IMR-90 (cell line): ENCODE data around the gene PRCP. TPM values are rescaled to one million over a fixed set of nuclear protein-coding genes. Genes with fewer than 3 reads are reported as not detected.

Source experiments
- ATAC-seq: fragments of 200-7000 bp; cut with Tn5 transposase; 2 replicates; pipeline ENCODE4 v1.9.1; 2020; ENCODE audit warnings: low read depth, mild to moderate bottlenecking, moderate library complexity
- BruUV-seq: library from RNA; stranded (reverse); fragments of 400-500 nt; replicated peaks from 2 replicates; lab custom pipeline; 2021; lab: Mats Ljungman, UMichigan
- CTCF ChIA-PET: fragments of 300-600 bp; formaldehyde crosslinking; extraction: SDS; loops from one replicate; lab custom pipeline; 2021; ENCODE audit warnings: antibody characterized with exemption; lab: Yijun Ruan, JAX
- POLR2A ChIA-PET: fragments of 300-600 bp; sonication (Branson Sonifier 250); formaldehyde crosslinking; loops from one replicate; lab custom pipeline; 2022; ENCODE audit warnings: antibody characterized with exemption; ENCODE audit not compliant: unreplicated experiment; lab: Charles Lee
- DNase-seq: peaks from one replicate; pipeline ENCODE4 v3.0.0; 2013
- H2AFZ ChIP-seq: replicated peaks from 2 replicates; pipeline ENCODE3; 2013; ENCODE audit warnings: low read length, mild to moderate bottlenecking; ENCODE audit not compliant: poor library complexity
- H2AK5ac ChIP-seq: 2 replicates; pipeline ENCODE4 v1.6.1; 2013; ENCODE audit warnings: low read depth, low read length, inconsistent platforms
- H2AK9ac ChIP-seq: replicated peaks from 2 replicates; pipeline ENCODE3; 2013; ENCODE audit warnings: mild to moderate bottlenecking, low read depth, low read length, moderate library complexity; ENCODE audit not compliant: poor library complexity
- H2BK120ac ChIP-seq: 2 replicates; pipeline ENCODE4 v1.6.1; 2013; ENCODE audit warnings: low read depth, low read length, inconsistent platforms
- H2BK15ac ChIP-seq: 3 replicates; pipeline ENCODE4 v1.6.1; 2013; ENCODE audit warnings: low read depth, low read length, inconsistent platforms
- H2BK20ac ChIP-seq: 2 replicates; pipeline ENCODE4 v1.6.1; 2013; ENCODE audit warnings: low read depth, mild to moderate bottlenecking, inconsistent platforms, low read length, moderate library complexity
- H2BK5ac ChIP-seq: 2 replicates; pipeline ENCODE4 v1.6.1; 2013; ENCODE audit warnings: mild to moderate bottlenecking, low read depth, low read length, inconsistent platforms; ENCODE audit not compliant: poor library complexity, severe bottlenecking
- H3K14ac ChIP-seq: replicated peaks from 2 replicates; pipeline ENCODE4 v1.6.1; 2013; ENCODE audit warnings: low read depth, low read length, inconsistent platforms
- H3K18ac ChIP-seq: 2 replicates; pipeline ENCODE4 v1.6.1; 2013; ENCODE audit warnings: low read depth, low read length, control low read depth
- H3K23ac ChIP-seq: 2 replicates; pipeline ENCODE4 v1.6.1; 2013; ENCODE audit warnings: low read depth, low read length, inconsistent platforms
- H3K27ac ChIP-seq: 2 replicates; pipeline ENCODE4 v1.5.1; 2013; ENCODE audit warnings: mild to moderate bottlenecking, control low read depth, low read length; ENCODE audit not compliant: insufficient read depth
- H3K27me3 ChIP-seq: 2 replicates; pipeline ENCODE4 v1.6.1; 2013; ENCODE audit warnings: low read length; ENCODE audit not compliant: control insufficient read depth, insufficient read depth
- H3K36me3 ChIP-seq: 2 replicates; pipeline ENCODE4 v1.6.1; 2013; ENCODE audit warnings: low read length, mixed read lengths; ENCODE audit not compliant: control insufficient read depth, insufficient read depth
- H3K4ac ChIP-seq: 2 replicates; pipeline ENCODE4 v1.6.1; 2013; ENCODE audit warnings: low read depth, low read length, inconsistent platforms
- H3K4me1 ChIP-seq: 2 replicates; pipeline ENCODE4 v1.6.1; 2013; ENCODE audit warnings: low read length, mixed read lengths; ENCODE audit not compliant: control insufficient read depth, insufficient read depth
- H3K4me2 ChIP-seq: 2 replicates; pipeline ENCODE4 v1.6.1; 2013; ENCODE audit warnings: low read depth, mild to moderate bottlenecking, control low read depth, low read length, moderate library complexity
- H3K4me3 ChIP-seq: 2 replicates; pipeline ENCODE4 v1.5.1; 2013; ENCODE audit warnings: low read depth, mild to moderate bottlenecking, control low read depth, low read length, moderate library complexity; ENCODE audit not compliant: insufficient read depth
- H3K56ac ChIP-seq: 2 replicates; pipeline ENCODE4 v1.6.1; 2013; ENCODE audit warnings: low read length, inconsistent platforms; ENCODE audit not compliant: insufficient read depth; ENCODE audit errors: extremely low read depth
- H3K79me1 ChIP-seq, 2 experiments: 2 replicates each; pipeline ENCODE4 v1.6.1; 2013; ENCODE audit warnings: low read length in 2 of 2, inconsistent platforms in 1 of 2, low read depth in 1 of 2
- H3K9ac ChIP-seq: 2 replicates; pipeline ENCODE4 v1.6.1; 2013; ENCODE audit warnings: low read depth, low read length, control low read depth
- H3K9me1 ChIP-seq: 2 replicates; pipeline ENCODE4 v1.6.1; 2013; ENCODE audit warnings: low read length, inconsistent platforms; ENCODE audit not compliant: insufficient read depth
- H3K9me3 ChIP-seq: 2 replicates; pipeline ENCODE4 v1.6.1; 2013; ENCODE audit warnings: low read length; ENCODE audit not compliant: control insufficient read depth, insufficient read depth
- H4K20me1 ChIP-seq: 2 replicates; pipeline ENCODE4 v1.6.1; 2013; ENCODE audit warnings: low read length, inconsistent platforms; ENCODE audit not compliant: insufficient read depth
- H4K5ac ChIP-seq: 2 replicates; pipeline ENCODE4 v1.6.1; 2013; ENCODE audit warnings: mild to moderate bottlenecking, low read depth, low read length, control low read depth
- H4K8ac ChIP-seq, 2 experiments: 2 replicates each; pipeline ENCODE4 v1.6.1; 2013; ENCODE audit warnings: low read depth in 2 of 2, low read length in 2 of 2, control low read depth in 1 of 2, inconsistent platforms in 1 of 2
- H4K91ac ChIP-seq: 2 replicates; pipeline ENCODE4 v1.6.1; 2013; ENCODE audit warnings: low read depth, low read length, inconsistent platforms; ENCODE audit not compliant: insufficient read depth
- BHLHE40 ChIP-seq: fragments of 150-350 bp; IDR thresholded peaks from 2 replicates; pipeline ENCODE4 v1.6.1; 2016; ENCODE audit warnings: mild to moderate bottlenecking, low read depth, low read length
- CEBPB ChIP-seq: IDR thresholded peaks from 2 replicates; pipeline ENCODE4 v1.6.1; 2012; ENCODE audit warnings: low read depth, low read length, improper control_type of control experiment
- CHD1 ChIP-seq: IDR thresholded peaks from 2 replicates; pipeline ENCODE4 v1.6.1; 2012; ENCODE audit warnings: low read depth, low read length, improper control_type of control experiment
- FOS ChIP-seq: fragments of 150-350 bp; IDR thresholded peaks from 2 replicates; pipeline ENCODE4 v1.6.1; 2016; ENCODE audit warnings: low read depth, low read length
- MAFK ChIP-seq: IDR thresholded peaks from 2 replicates; pipeline ENCODE4 v1.6.1; 2012; ENCODE audit warnings: low read depth, low read length, improper control_type of control experiment
- MAZ ChIP-seq: IDR thresholded peaks from 2 replicates; pipeline ENCODE4 v1.6.1; 2012; ENCODE audit warnings: low read depth, mild to moderate bottlenecking, low read length, improper control_type of control experiment, moderate library complexity, borderline replicate concordance
- MXI1 ChIP-seq: IDR thresholded peaks from 2 replicates; pipeline ENCODE4 v1.6.1; 2012; ENCODE audit warnings: low read depth, mild to moderate bottlenecking, low read length, moderate library complexity, borderline replicate concordance
- NFE2L2 ChIP-seq: fragments of 150-350 bp; IDR thresholded peaks from 2 replicates; pipeline ENCODE4 v1.6.1; 2016; ENCODE audit warnings: low read depth, mild to moderate bottlenecking, low read length
- POLR2A ChIP-seq: IDR thresholded peaks from 2 replicates; pipeline ENCODE4 v1.6.1; 2012; ENCODE audit warnings: mild to moderate bottlenecking, low read depth, low read length
- RAD21 ChIP-seq: IDR thresholded peaks from 2 replicates; pipeline ENCODE4 v1.6.1; 2012; ENCODE audit warnings: low read length, improper control_type of control experiment
- RCOR1 ChIP-seq: IDR thresholded peaks from 2 replicates; pipeline ENCODE4 v1.6.1; 2012; ENCODE audit warnings: mild to moderate bottlenecking, low read length, improper control_type of control experiment; ENCODE audit not compliant: insufficient replicate concordance
- RFX5 ChIP-seq: IDR thresholded peaks from 2 replicates; pipeline ENCODE4 v1.8.0; 2012; ENCODE audit warnings: low read depth, mild to moderate bottlenecking, low read length, moderate library complexity
- SMC3 ChIP-seq: fragments of 150-350 bp; IDR thresholded peaks from 2 replicates; pipeline ENCODE4 v1.6.1; 2016; ENCODE audit warnings: low read depth, mild to moderate bottlenecking, antibody characterized with exemption, low read length, moderate library complexity
- WGBS, 2 experiments: methylation state at CpG; one replicate each; pipeline versions ENCODE4 v1.1.5 to v1.1.7; 2013; ENCODE audit warnings: missing lambda C conversion rate in 2 of 2; ENCODE audit not compliant: insufficient read length in 1 of 2; ENCODE audit errors: extremely low coverage in 2 of 2; 5-methylcytosine and 5-hydroxymethylcytosine counted together
- dilution Hi-C: fragments of 300-500 bp; cut with HindIII; formaldehyde crosslinking; loops from one replicate; pipeline ENCODE4 v1.14.3; 2018; ENCODE audit warnings: low sequenced_read_pairs; ENCODE audit not compliant: unreplicated experiment
- in situ Hi-C: fragments of 300-500 bp; cut with MboI; formaldehyde crosslinking; loops from 3 replicates; pipeline ENCODE4 v1.14.3; 2019; ENCODE audit warnings: low sequenced_read_pairs, inconsistent platforms, mixed read lengths
- intact Hi-C: fragments of 100-400 bp; cut with micrococcal nuclease; formaldehyde crosslinking; loops from 2 replicates; pipeline ENCODE4 v1.10.0; 2022
- polyA plus RNA-seq, 3 experiments: library from polyadenylated mRNA; depleted of rRNA; stranded (reverse); fragments of >200 nt; gene quantifications; 2 replicates each; pipeline ENCODE4 v1.2.3, GENCODE V29; 2012; ENCODE audit warnings: low replicate concordance in 1 of 3
- total RNA-seq: library from RNA; depleted of rRNA; stranded (reverse); fragments of >200 nt; gene quantifications from 2 replicates; pipeline ENCODE4 v1.2.3, GENCODE V29; 2012
- TF ChIP-seq, protein P1 (sequence below): fragments of 150-350 bp; IDR thresholded peaks from 2 replicates; pipeline ENCODE4 v1.6.1; 2016; ENCODE audit warnings: low read depth, mild to moderate bottlenecking, low read length, moderate library complexity, borderline replicate concordance
- TF ChIP-seq, protein P2 (sequence below): conservative IDR thresholded peaks from 2 replicates; pipeline ENCODE4 v1.5.1; 2012; ENCODE audit warnings: mild to moderate bottlenecking, low read depth, low read length, improper control_type of control experiment
- TF ChIP-seq, protein P3 (sequence below): fragments of 150-350 bp; IDR thresholded peaks from 2 replicates; pipeline ENCODE4 v1.6.1; 2017; ENCODE audit warnings: mild to moderate bottlenecking, antibody characterized with exemption, low read length, low read depth

PRCP gene
- total and polyA plus RNA-seq, 2 of the 4 experiments (the other 2 are of a cell fraction): 31.7 to 64.9 TPM

DNA sequence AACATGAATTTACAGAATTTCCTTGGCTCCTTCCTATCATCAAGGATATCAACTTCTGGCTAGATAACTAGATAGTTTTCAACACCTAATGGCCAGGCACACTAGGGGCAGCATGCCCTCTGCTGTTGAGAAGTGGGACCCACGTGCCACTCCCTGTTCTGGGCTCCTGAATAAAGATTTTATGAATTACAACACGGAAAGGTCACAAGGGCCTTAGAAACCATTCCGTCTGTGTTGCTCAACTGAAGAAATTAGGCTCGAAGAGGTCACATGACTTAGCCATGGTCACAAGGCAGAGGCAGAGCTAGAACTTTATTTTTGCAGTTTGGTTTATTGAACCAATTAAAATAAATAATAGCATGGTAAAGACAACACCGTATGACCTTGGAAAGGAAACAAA lies 36.0 kb downstream of the PRCP start:
- no peak for TF ChIP-seq RCOR1
- TF ChIP-seq MAFK: no peak
- no peak for TF ChIP-seq RFX5
- TF ChIP-seq SMC3: peak; percentile 67
- TF ChIP-seq, protein P1, sequence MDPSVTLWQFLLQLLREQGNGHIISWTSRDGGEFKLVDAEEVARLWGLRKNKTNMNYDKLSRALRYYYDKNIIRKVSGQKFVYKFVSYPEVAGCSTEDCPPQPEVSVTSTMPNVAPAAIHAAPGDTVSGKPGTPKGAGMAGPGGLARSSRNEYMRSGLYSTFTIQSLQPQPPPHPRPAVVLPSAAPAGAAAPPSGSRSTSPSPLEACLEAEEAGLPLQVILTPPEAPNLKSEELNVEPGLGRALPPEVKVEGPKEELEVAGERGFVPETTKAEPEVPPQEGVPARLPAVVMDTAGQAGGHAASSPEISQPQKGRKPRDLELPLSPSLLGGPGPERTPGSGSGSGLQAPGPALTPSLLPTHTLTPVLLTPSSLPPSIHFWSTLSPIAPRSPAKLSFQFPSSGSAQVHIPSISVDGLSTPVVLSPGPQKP: no peak
- TF ChIP-seq, protein P2, sequence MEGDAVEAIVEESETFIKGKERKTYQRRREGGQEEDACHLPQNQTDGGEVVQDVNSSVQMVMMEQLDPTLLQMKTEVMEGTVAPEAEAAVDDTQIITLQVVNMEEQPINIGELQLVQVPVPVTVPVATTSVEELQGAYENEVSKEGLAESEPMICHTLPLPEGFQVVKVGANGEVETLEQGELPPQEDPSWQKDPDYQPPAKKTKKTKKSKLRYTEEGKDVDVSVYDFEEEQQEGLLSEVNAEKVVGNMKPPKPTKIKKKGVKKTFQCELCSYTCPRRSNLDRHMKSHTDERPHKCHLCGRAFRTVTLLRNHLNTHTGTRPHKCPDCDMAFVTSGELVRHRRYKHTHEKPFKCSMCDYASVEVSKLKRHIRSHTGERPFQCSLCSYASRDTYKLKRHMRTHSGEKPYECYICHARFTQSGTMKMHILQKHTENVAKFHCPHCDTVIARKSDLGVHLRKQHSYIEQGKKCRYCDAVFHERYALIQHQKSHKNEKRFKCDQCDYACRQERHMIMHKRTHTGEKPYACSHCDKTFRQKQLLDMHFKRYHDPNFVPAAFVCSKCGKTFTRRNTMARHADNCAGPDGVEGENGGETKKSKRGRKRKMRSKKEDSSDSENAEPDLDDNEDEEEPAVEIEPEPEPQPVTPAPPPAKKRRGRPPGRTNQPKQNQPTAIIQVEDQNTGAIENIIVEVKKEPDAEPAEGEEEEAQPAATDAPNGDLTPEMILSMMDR: peak; percentile 62
- TF ChIP-seq CEBPB: peak; percentile 32; the same call in 1 of the 2 replicates
- TF ChIP-seq MXI1: no peak
- TF ChIP-seq RAD21: peak; percentile 60
- no peak for TF ChIP-seq BHLHE40
- TF ChIP-seq, protein P3, sequence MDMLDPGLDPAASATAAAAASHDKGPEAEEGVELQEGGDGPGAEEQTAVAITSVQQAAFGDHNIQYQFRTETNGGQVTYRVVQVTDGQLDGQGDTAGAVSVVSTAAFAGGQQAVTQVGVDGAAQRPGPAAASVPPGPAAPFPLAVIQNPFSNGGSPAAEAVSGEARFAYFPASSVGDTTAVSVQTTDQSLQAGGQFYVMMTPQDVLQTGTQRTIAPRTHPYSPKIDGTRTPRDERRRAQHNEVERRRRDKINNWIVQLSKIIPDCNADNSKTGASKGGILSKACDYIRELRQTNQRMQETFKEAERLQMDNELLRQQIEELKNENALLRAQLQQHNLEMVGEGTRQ: peak; percentile 82
- TF ChIP-seq CHD1: no peak
- no peak for TF ChIP-seq MAZ
- no peak for TF ChIP-seq FOS
- TF ChIP-seq POLR2A: no peak
- TF ChIP-seq NFE2L2: no peak
- no peak overlapping the region for H3K9ac ChIP-seq
- H3K9me1 ChIP-seq: peaks cover 5% of the 10 kb centered on the region; the same call in 1 of the 2 replicates
- no peaks in the 10 kb centered on the region for H4K20me1 ChIP-seq
- H2AFZ ChIP-seq: peak overlapping the region; percentile 4
- H3K27ac ChIP-seq: no peak overlapping the region
- peak; percentile 76 for ATAC-seq
- intact Hi-C loops: loop anchor here (1.0 kb wide), 1 partner anchor 146 kb away; no protein-coding TSS in a partner anchor
- dilution Hi-C loops: no loop called here
- H3K56ac ChIP-seq: no peak overlapping the region
- no peak overlapping the region; the same call in 1 of the 2 replicates for H3K14ac ChIP-seq
- H3K9me3 ChIP-seq: no peaks in the 10 kb centered on the region
- H4K8ac ChIP-seq: no peak overlapping the region
- H3K4me1 ChIP-seq: peaks cover 5% of the 10 kb centered on the region; the same call in 1 of the 2 replicates
- CTCF ChIA-PET: interaction anchor here (0.6 to 1.6 kb wide), 2 partner anchors 88 to 199 kb away, joined by 3 read pairs; no protein-coding TSS in a partner anchor
- no peak overlapping the region for H2AK9ac ChIP-seq
- in situ Hi-C loops: no loop called here
- peaks cover 0 to 11% of the 10 kb centered on the region in 2 experiments; a peak in 2 of 4 replicates for H3K79me1 ChIP-seq
- no peak overlapping the region for H2AK5ac ChIP-seq
- 20% methylated on average over 1 of the region's 5 CpGs; no CpG with 5 or more reads in 1 of the 2 experiments for WGBS, 2 experiments
- POLR2A ChIA-PET: interaction anchor here (0.6 kb wide), 1 partner anchor 46 kb away, joined by 9 read pairs; no protein-coding TSS in a partner anchor
- H3K36me3 ChIP-seq: no peaks in the 10 kb centered on the region
- H3K4me2 ChIP-seq: no peak overlapping the region
- H3K23ac ChIP-seq: no peak overlapping the region
- H2BK15ac ChIP-seq: no peak overlapping the region
- 0 out of 2 replicates have a peak overlapping the region, but pooled peaks have one; percentile 12 for H3K4ac ChIP-seq
- BruUV-seq: no TSS peak
- H3K18ac ChIP-seq: no peak overlapping the region
- H4K5ac ChIP-seq: no peak overlapping the region
- H2BK5ac ChIP-seq: no peak overlapping the region
- H4K91ac ChIP-seq: no peak overlapping the region
- peak; percentile 41 for DNase-seq
- H2BK20ac ChIP-seq: 0 out of 2 replicates have a peak overlapping the region, but pooled peaks have one; percentile 28
- H2BK120ac ChIP-seq: 0 out of 2 replicates have a peak overlapping the region, but pooled peaks have one; percentile 2
- no peaks in the 10 kb centered on the region for H3K27me3 ChIP-seq
- H3K4me3 ChIP-seq: no peak overlapping the region
